H9 (cell line): ENCODE measurements around the gene SGCD. TPM values are rescaled to one million over a fixed set of nuclear protein-coding genes. Genes with fewer than 3 reads are reported as not detected.

ENCODE experiments used
- DNase-seq: peaks from one replicate; pipeline ENCODE4 v3.0.0-alpha.2; 2017
- H2AFZ ChIP-seq: one replicate; pipeline ENCODE4 v1.6.1; 2013; ENCODE audit warnings: mild to moderate bottlenecking, low read length, control low read depth, moderate library complexity
- H2AK5ac ChIP-seq: 2 replicates; pipeline ENCODE4 v1.6.1; 2013; ENCODE audit warnings: low read length, control low read depth, mixed read lengths; ENCODE audit not compliant: insufficient read length
- H2BK120ac ChIP-seq: one replicate; pipeline ENCODE4 v1.6.1; 2013; ENCODE audit warnings: low read depth, mild to moderate bottlenecking, low read length, control low read depth, inconsistent platforms; ENCODE audit not compliant: poor library complexity, severe bottlenecking
- H2BK12ac ChIP-seq: 2 replicates; pipeline ENCODE4 v1.6.1; 2013; ENCODE audit warnings: low read length, control low read depth, mixed read lengths, low read depth; ENCODE audit not compliant: insufficient read length
- H2BK15ac ChIP-seq: 2 replicates; pipeline ENCODE4 v1.6.1; 2013; ENCODE audit warnings: low read depth, low read length, control low read depth
- H2BK20ac ChIP-seq: one replicate; pipeline ENCODE4 v1.6.1; 2013; ENCODE audit warnings: low read depth, mild to moderate bottlenecking, low read length, control low read depth, inconsistent platforms; ENCODE audit not compliant: poor library complexity, severe bottlenecking
- H2BK5ac ChIP-seq: 2 replicates; pipeline ENCODE4 v1.6.1; 2013; ENCODE audit warnings: low read length, control low read depth, mixed read lengths; ENCODE audit not compliant: insufficient read length
- H3K14ac ChIP-seq: 2 replicates; pipeline ENCODE4 v1.6.1; 2013; ENCODE audit warnings: low read length, control low read depth; ENCODE audit not compliant: insufficient read depth
- H3K18ac ChIP-seq: 2 replicates; pipeline ENCODE4 v1.6.1; 2013; ENCODE audit warnings: low read depth, mild to moderate bottlenecking, mixed read lengths, low read length, control low read depth; ENCODE audit not compliant: insufficient read length
- H3K23ac ChIP-seq: 2 replicates; pipeline ENCODE4 v1.6.1; 2013; ENCODE audit warnings: low read length, control low read depth, mixed read lengths, low read depth; ENCODE audit not compliant: insufficient read length
- H3K23me2 ChIP-seq: 2 replicates; pipeline ENCODE4 v1.6.1; 2013; ENCODE audit warnings: low read depth, mild to moderate bottlenecking, mixed read lengths, low read length, control low read depth; ENCODE audit not compliant: insufficient read length, poor library complexity, severe bottlenecking
- H3K27ac ChIP-seq: 2 replicates; pipeline ENCODE4 v1.5.1; 2013; ENCODE audit warnings: low read length, control low read depth, mixed read lengths, low read depth; ENCODE audit not compliant: insufficient read length
- H3K27me3 ChIP-seq: 2 replicates; pipeline ENCODE4 v1.6.1; 2013; ENCODE audit warnings: low read length, control low read depth, inconsistent platforms; ENCODE audit not compliant: insufficient read depth
- H3K4ac ChIP-seq: 2 replicates; pipeline ENCODE4 v1.6.1; 2013; ENCODE audit warnings: low read depth, mild to moderate bottlenecking, control low read depth, inconsistent platforms, low read length, moderate library complexity
- H3K4me1 ChIP-seq: 2 replicates; pipeline ENCODE4 v1.6.1; 2013; ENCODE audit warnings: low read length, control low read depth, inconsistent platforms; ENCODE audit not compliant: insufficient read depth
- H3K4me2 ChIP-seq: 2 replicates; pipeline ENCODE4 v1.6.1; 2013; ENCODE audit warnings: low read length, control low read depth, mixed read lengths; ENCODE audit not compliant: insufficient read length, insufficient read depth
- H3K56ac ChIP-seq: 2 replicates; pipeline ENCODE4 v1.6.1; 2013; ENCODE audit warnings: low read depth, mild to moderate bottlenecking, mixed read lengths, low read length, control low read depth; ENCODE audit not compliant: insufficient read length
- H3K79me1 ChIP-seq: 2 replicates; pipeline ENCODE4 v1.6.1; 2013; ENCODE audit warnings: low read depth, mild to moderate bottlenecking, moderate library complexity, low read length, control low read depth, inconsistent platforms; ENCODE audit not compliant: insufficient read depth, poor library complexity, severe bottlenecking
- H3K79me2 ChIP-seq: 2 replicates; pipeline ENCODE4 v1.6.1; 2013; ENCODE audit warnings: low read length, control low read depth, inconsistent platforms; ENCODE audit not compliant: insufficient read depth
- H3K9ac ChIP-seq: 2 replicates; pipeline ENCODE4 v1.6.1; 2013; ENCODE audit warnings: low read length, control low read depth, mixed read lengths; ENCODE audit not compliant: insufficient read length; ENCODE audit errors: extremely low read depth
- H3K9me3 ChIP-seq: one replicate; pipeline ENCODE4 v1.6.1; 2013; ENCODE audit warnings: low read depth, low read length, inconsistent platforms; ENCODE audit not compliant: control insufficient read depth
- H3T11ph ChIP-seq: one replicate; pipeline ENCODE4 v1.6.1; 2013; ENCODE audit warnings: mild to moderate bottlenecking, low read length, control low read depth, inconsistent platforms
- H4K20me1 ChIP-seq: one replicate; pipeline ENCODE4 v1.6.1; 2013; ENCODE audit not compliant: control insufficient read depth, insufficient read length, insufficient read depth
- H4K5ac ChIP-seq: 2 replicates; pipeline ENCODE4 v1.6.1; 2013; ENCODE audit warnings: low read depth, mild to moderate bottlenecking, mixed read lengths, low read length, control low read depth; ENCODE audit not compliant: insufficient read length
- H4K8ac ChIP-seq: replicated peaks from 2 replicates; pipeline ENCODE4 v1.6.1; 2013; ENCODE audit warnings: low read length, control low read depth, mixed read lengths, low read depth; ENCODE audit not compliant: insufficient read length
- H4K91ac ChIP-seq: 2 replicates; pipeline ENCODE4 v1.6.1; 2013; ENCODE audit warnings: low read depth, mild to moderate bottlenecking, moderate library complexity, mixed read lengths, low read length, control low read depth; ENCODE audit not compliant: insufficient read length
- H3K27ac Mint-ChIP-seq, 3 experiments: 2 replicates in 2 of 3; 3 replicates in 1 of 3; pipeline ENCODE4 v1.8.0; 2020 to 2021; ENCODE audit warnings: mixed read lengths in 3 of 3, mild to moderate bottlenecking in 1 of 3, moderate library complexity in 1 of 3
- H3K27me3 Mint-ChIP-seq: 2 replicates; pipeline ENCODE4 v1.8.0; 2021; ENCODE audit warnings: low read depth, mild to moderate bottlenecking, moderate library complexity, mixed read lengths
- H3K36me3 Mint-ChIP-seq, 3 experiments: 2 replicates in 2 of 3; 3 replicates in 1 of 3; pipeline ENCODE4 v1.8.0; 2020 to 2021; ENCODE audit warnings: low read depth in 3 of 3, mixed read lengths in 3 of 3; ENCODE audit not compliant: insufficient read depth in 1 of 3
- H3K4me1 Mint-ChIP-seq, 2 experiments: 2 replicates each; pipeline ENCODE4 v1.8.0; 2020; ENCODE audit warnings: mixed read lengths in 2 of 2
- H3K4me3 Mint-ChIP-seq, 2 experiments: 2 replicates in 1 of 2; 3 replicates in 1 of 2; pipeline ENCODE4 v1.8.0; 2020 to 2021; ENCODE audit warnings: mild to moderate bottlenecking in 2 of 2, mixed read lengths in 2 of 2, moderate library complexity in 1 of 2
- H3K9me3 Mint-ChIP-seq, 2 experiments: 2 replicates in 1 of 2; 3 replicates in 1 of 2; pipeline ENCODE4 v1.8.0; 2020; ENCODE audit warnings: mild to moderate bottlenecking in 2 of 2, mixed read lengths in 2 of 2, moderate library complexity in 1 of 2
- WGBS: extraction: QIAGEN DNeasy Blood & Tissue Kit; methylation state at CpG from one replicate; pipeline ENCODE4 v1.1.7; 2013; ENCODE audit warnings: missing lambda C conversion rate, low lambda C conversion rate, mixed read lengths; ENCODE audit not compliant: insufficient read length; ENCODE audit errors: extremely low coverage; 5-methylcytosine and 5-hydroxymethylcytosine counted together
- total RNA-seq: library from RNA; stranded (reverse); gene quantifications from 2 replicates; pipeline ENCODE4 v1.2.1, GENCODE V29; 2021
- TF ChIP-seq, protein P1 (sequence below): fragments of 200-600 bp; sonication (generic); conservative IDR thresholded peaks from 3 replicates; pipeline ENCODE4 v1.8.0; 2021; ENCODE audit warnings: antibody characterized with exemption, mild to moderate bottlenecking

Gene SGCD
- total RNA-seq, 1 experiment from 2014 or later, result 0.11 TPM

DNA sequence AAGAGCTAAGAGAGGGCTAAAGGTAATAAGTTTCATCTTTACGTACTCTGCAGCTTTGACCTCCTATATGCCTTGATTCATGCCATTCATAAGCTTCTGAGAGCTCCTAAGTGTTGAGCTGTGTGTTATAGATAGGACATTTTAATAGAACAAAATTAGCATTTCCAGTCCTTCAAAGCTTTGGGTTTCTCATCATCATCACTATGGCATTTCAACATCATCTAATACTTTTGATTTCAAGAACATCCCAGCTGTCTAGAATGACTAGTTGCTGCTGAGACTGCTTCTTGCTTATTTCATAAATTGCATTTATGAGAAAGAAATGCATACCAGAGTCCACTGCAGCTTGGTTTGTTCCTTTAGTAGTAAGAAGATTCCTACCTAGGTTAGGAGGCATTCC is 201.7 kb downstream of the SGCD start:
- no peak for DNase-seq
- Mint-ChIP-seq H3K27me3 (no peaks in the 10 kb centered on the region), H3K27ac (no peak overlapping the region), H3K4me3 (no peak overlapping the region), H3K4me1 (no peaks in the 10 kb centered on the region), H3K36me3 (no peaks in the 10 kb centered on the region), H3K9me3 (no peaks in the 10 kb centered on the region)
- no peak overlapping the region for H2BK120ac ChIP-seq
- H4K8ac ChIP-seq, result no peak overlapping the region
- H3K9me3 ChIP-seq, result no peaks in the 10 kb centered on the region
- TF ChIP-seq, protein P1, sequence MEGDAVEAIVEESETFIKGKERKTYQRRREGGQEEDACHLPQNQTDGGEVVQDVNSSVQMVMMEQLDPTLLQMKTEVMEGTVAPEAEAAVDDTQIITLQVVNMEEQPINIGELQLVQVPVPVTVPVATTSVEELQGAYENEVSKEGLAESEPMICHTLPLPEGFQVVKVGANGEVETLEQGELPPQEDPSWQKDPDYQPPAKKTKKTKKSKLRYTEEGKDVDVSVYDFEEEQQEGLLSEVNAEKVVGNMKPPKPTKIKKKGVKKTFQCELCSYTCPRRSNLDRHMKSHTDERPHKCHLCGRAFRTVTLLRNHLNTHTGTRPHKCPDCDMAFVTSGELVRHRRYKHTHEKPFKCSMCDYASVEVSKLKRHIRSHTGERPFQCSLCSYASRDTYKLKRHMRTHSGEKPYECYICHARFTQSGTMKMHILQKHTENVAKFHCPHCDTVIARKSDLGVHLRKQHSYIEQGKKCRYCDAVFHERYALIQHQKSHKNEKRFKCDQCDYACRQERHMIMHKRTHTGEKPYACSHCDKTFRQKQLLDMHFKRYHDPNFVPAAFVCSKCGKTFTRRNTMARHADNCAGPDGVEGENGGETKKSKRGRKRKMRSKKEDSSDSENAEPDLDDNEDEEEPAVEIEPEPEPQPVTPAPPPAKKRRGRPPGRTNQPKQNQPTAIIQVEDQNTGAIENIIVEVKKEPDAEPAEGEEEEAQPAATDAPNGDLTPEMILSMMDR, result no peak
- no peak overlapping the region for H3K23ac ChIP-seq
- H4K5ac ChIP-seq, result no peak overlapping the region
- no peak overlapping the region for H2BK5ac ChIP-seq
- H3K79me1 ChIP-seq, result no peaks in the 10 kb centered on the region
- H3K23me2 ChIP-seq, result no peaks in the 10 kb centered on the region
- no peaks in the 10 kb centered on the region for H3K27me3 ChIP-seq
- no peak overlapping the region for H3K14ac ChIP-seq
- no peak overlapping the region for H3K56ac ChIP-seq
- no peaks in the 10 kb centered on the region for H3K79me2 ChIP-seq
- no peaks in the 10 kb centered on the region for H4K20me1 ChIP-seq
- H3K4me2 ChIP-seq, result no peak overlapping the region
- H3K4me1 ChIP-seq, result no peaks in the 10 kb centered on the region
- H3K27ac ChIP-seq, result no peak overlapping the region
- H3K9ac ChIP-seq, result no peak overlapping the region
- no peak overlapping the region for H2BK12ac ChIP-seq
- no peak overlapping the region for H3K18ac ChIP-seq
- no peak overlapping the region for H2BK15ac ChIP-seq
- H2AK5ac ChIP-seq, result no peak overlapping the region
- no CpG with 5 or more reads among the region's 1 CpG for WGBS
- H2AFZ ChIP-seq, result no peak overlapping the region
- H2BK20ac ChIP-seq, result no peak overlapping the region
- no peak overlapping the region for H4K91ac ChIP-seq
- no peak overlapping the region for H3T11ph ChIP-seq
- H3K4ac ChIP-seq, result no peak overlapping the region
